Osteoblast (primary cell): ENCODE measurements around the gene PLK5. TPM values are rescaled to one million over a fixed set of nuclear protein-coding genes. Genes with fewer than 3 reads are reported as not detected.
A peak's percentile ranks its signal among the peaks of the same experiment; 100 is the strongest.
"Not testable (repeated sequence)": the region's sequence is repeated elsewhere in the genome, so short reads cannot be mapped to it uniquely, and the experiment has no call there.

Experiments used
- DNase-seq: peaks from one replicate; pipeline ENCODE4 v3.0.0; 2011; ENCODE audit warnings: low spot score, mixed read lengths; ENCODE audit not compliant: insufficient read length; ENCODE audit errors: missing footprints
- H2AFZ ChIP-seq: 2 replicates; pipeline ENCODE4 v1.6.0; 2011; ENCODE audit warnings: mild to moderate bottlenecking, low read length
- H3K27ac ChIP-seq: 2 replicates; pipeline ENCODE4 v1.5.1; 2011; ENCODE audit warnings: mild to moderate bottlenecking, low read depth, low read length, moderate library complexity
- H3K27me3 ChIP-seq: 2 replicates; pipeline ENCODE4 v1.6.0; 2012; ENCODE audit warnings: mild to moderate bottlenecking, control low read depth, inconsistent platforms, low read length, moderate library complexity; ENCODE audit not compliant: insufficient read depth
- H3K36me3 ChIP-seq: 2 replicates; pipeline ENCODE4 v1.5.1; 2011; ENCODE audit warnings: mild to moderate bottlenecking, low read length, control low read depth, moderate library complexity; ENCODE audit not compliant: insufficient read depth
- H3K4me1 ChIP-seq: 2 replicates; pipeline ENCODE4 v1.5.1; 2011; ENCODE audit warnings: mild to moderate bottlenecking, low read length, control low read depth, moderate library complexity; ENCODE audit not compliant: insufficient read depth
- H3K4me2 ChIP-seq: 2 replicates; pipeline ENCODE4 v1.6.0; 2011; ENCODE audit warnings: mild to moderate bottlenecking, low read length; ENCODE audit not compliant: insufficient read depth
- H3K4me3 ChIP-seq: fragments of 200-600 bp; sonication (generic); 3 replicates; pipeline ENCODE4 v1.5.1; 2012; ENCODE audit warnings: mild to moderate bottlenecking, low read length, inconsistent platforms; ENCODE audit not compliant: insufficient read depth
- H3K79me2 ChIP-seq: 2 replicates; pipeline ENCODE4 v1.6.0; 2012; ENCODE audit warnings: mild to moderate bottlenecking, low read length, control low read depth, inconsistent platforms; ENCODE audit not compliant: insufficient read depth
- H3K9me3 ChIP-seq: 2 replicates; pipeline ENCODE4 v1.5.1; 2011; ENCODE audit warnings: low read depth, low read length, control low read depth
- H4K20me1 ChIP-seq: 2 replicates; pipeline ENCODE4 v1.6.0; 2012; ENCODE audit warnings: mild to moderate bottlenecking, low read length, control low read depth; ENCODE audit not compliant: insufficient read depth
- total RNA-seq: library from RNA; depleted of rRNA; stranded (reverse); fragments of >200 nt; gene quantifications from 2 replicates; pipeline ENCODE4 v1.2.3, GENCODE V29; 2012
- TF ChIP-seq, protein P1 (sequence below): IDR thresholded peaks from 2 replicates; pipeline ENCODE4 v1.5.1; 2011; ENCODE audit warnings: mild to moderate bottlenecking, low read depth, low read length, moderate library complexity; ENCODE audit errors: extremely low read depth

The PLK5 gene
- total RNA-seq, 1 donor, result under 0.01 TPM

DNA sequence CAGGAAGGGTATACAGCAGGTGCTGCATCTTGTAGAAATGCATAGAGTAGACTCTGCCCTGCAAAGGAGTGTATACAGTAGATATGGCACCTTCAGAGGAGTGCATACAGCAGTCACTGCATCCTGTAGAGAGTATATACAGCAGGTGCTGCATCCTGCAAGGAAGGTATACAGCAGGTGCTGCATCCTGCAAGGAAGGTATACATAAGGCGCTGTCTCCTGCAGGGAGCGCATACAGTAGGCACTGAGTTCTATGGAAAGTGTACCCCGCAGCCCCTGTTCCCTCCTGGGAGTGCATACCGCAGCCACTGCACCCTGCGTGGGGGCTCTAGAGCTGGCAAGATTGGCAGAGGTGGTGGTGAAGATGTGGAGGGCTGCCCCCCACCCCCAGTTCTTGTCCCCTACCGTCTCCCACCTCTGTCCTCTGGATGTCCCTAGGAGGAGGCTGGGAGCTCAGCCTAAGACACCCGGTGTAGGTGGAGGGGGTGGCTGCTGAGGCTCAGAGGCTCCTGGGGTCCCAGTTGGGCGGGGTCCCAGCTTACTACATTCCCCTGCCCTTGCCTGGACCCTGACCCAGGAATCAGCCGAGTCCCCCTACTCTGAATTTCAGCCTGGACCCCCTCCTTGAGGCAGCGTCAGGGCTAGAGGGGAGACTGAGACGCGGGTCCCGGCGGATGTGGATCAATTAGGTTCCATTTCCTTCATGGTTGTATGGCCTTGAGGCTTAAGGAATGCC lies 8.7 kb upstream of the PLK5 start:
- Histone ChIP-seq H3K4me3 (no peak overlapping the region), H3K4me2 (no peak overlapping the region)

DNA sequence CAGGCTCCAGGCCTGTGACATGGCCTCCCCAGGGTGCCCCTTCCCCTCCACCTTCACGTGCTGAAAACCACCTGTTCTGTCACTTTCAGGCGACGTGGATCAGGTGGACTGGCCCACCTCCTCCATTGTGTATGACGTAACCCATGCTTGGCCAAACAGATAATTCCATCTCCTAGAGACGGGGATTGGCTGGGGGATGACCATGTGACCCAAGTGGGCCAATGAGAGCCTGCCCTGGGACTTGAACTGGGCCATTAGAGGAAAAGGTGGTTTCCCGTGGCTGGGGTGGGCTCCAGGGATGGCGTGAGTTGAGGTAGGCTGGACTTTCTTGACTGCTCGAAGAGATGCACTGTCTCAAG lies 7.5 kb upstream of the PLK5 start:
- Histone ChIP-seq H3K4me3 (no peak overlapping the region), H3K27me3 (peaks cover 13% of the 10 kb centered on the region), H3K36me3 (no peaks in the 10 kb centered on the region), H2AFZ (no peak overlapping the region), H4K20me1 (no peaks in the 10 kb centered on the region), H3K27ac (no peak overlapping the region), H3K4me2 (no peak overlapping the region), H3K9me3 (no peaks in the 10 kb centered on the region), H3K79me2 (no peaks in the 10 kb centered on the region), H3K4me1 (no peaks in the 10 kb centered on the region)
- DNase-seq, result peak; percentile 90
- TF ChIP-seq, protein P1, sequence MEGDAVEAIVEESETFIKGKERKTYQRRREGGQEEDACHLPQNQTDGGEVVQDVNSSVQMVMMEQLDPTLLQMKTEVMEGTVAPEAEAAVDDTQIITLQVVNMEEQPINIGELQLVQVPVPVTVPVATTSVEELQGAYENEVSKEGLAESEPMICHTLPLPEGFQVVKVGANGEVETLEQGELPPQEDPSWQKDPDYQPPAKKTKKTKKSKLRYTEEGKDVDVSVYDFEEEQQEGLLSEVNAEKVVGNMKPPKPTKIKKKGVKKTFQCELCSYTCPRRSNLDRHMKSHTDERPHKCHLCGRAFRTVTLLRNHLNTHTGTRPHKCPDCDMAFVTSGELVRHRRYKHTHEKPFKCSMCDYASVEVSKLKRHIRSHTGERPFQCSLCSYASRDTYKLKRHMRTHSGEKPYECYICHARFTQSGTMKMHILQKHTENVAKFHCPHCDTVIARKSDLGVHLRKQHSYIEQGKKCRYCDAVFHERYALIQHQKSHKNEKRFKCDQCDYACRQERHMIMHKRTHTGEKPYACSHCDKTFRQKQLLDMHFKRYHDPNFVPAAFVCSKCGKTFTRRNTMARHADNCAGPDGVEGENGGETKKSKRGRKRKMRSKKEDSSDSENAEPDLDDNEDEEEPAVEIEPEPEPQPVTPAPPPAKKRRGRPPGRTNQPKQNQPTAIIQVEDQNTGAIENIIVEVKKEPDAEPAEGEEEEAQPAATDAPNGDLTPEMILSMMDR, result no peak

More for the DNA sequence above, 8.7 kb upstream of the PLK5 start:
- peak; percentile 87 for DNase-seq
- Histone ChIP-seq H2AFZ (no peak overlapping the region), H3K36me3 (no peaks in the 10 kb centered on the region), H3K4me1 (no peaks in the 10 kb centered on the region), H3K9me3 (no peaks in the 10 kb centered on the region), H3K27me3 (peaks cover 21% of the 10 kb centered on the region), H3K27ac (no peak overlapping the region), H4K20me1 (no peaks in the 10 kb centered on the region), H3K79me2 (no peaks in the 10 kb centered on the region)
- TF ChIP-seq, protein P1, result no peak

DNA sequence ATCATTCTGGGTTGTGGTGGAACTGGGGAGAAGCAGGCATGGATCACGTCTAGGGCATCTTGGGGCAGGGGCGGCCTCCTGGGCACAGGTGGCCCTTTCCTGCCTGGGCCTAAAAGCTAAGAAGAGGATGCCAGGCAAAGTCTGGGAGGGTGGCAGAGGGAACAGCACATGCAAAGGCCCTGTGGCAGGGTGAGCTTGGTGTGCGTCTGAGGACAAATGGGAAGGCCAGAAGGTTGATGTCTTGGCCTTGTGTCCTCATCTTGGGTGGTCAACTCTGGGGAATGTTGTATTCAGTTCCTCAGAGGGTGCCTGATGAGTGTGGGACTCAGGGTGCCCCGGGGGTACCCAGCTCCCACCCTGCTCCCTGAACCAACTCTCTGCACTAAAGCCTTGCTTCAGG lies 5.4 kb upstream of the PLK5 start:
- Histone ChIP-seq H2AFZ (no peak overlapping the region), H3K4me1 (no peaks in the 10 kb centered on the region), H3K27me3 (peaks cover 11% of the 10 kb centered on the region), H3K4me2 (no peak overlapping the region), H3K9me3 (no peaks in the 10 kb centered on the region), H3K79me2 (no peaks in the 10 kb centered on the region), H4K20me1 (no peaks in the 10 kb centered on the region), H3K36me3 (no peaks in the 10 kb centered on the region), H3K27ac (no peak overlapping the region), H3K4me3 (no peak overlapping the region)
- TF ChIP-seq, protein P1, result no peak
- peak; percentile 48 for DNase-seq

DNA sequence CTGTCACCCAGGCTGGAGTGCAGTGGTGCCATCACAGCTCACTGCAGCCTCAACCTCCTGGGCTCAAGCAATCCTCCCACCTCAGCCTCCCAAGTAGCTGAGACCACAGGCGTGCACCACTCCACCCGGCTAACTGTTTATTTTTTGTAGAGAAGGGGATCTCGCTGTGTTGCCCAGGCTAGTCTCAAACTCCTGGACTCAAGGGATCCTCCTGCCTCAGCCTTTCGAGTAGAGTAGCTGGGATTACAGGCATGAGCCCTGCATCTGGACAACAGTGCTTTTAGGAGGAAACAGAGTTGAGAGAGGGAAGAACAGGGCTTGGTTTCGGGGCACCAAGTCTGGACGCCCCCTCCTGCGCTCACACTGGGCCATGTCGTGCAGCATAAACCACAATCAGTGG lies 4.1 kb upstream of the PLK5 start:
- H4K20me1 ChIP-seq, H3K36me3 ChIP-seq, H3K79me2 ChIP-seq, H3K4me2 ChIP-seq, H2AFZ ChIP-seq, H3K27ac ChIP-seq, H3K4me3 ChIP-seq, H3K4me1 ChIP-seq, H3K9me3 ChIP-seq: not testable (repeated sequence)
- peak; percentile 66 for DNase-seq
- H3K27me3 ChIP-seq, result peaks cover 19% of the 10 kb centered on the region
